Measurements from ENCODE around the gene PTPRU.

The PTPRU gene

GRCh38 chr1:29230204-29230552, 6.1 kb upstream of the PTPRU start:
- TF ChIP-seq ZNF341 (tag by site-specific recombination; IDR thresholded peaks at IDR 0.05; ENCODE audit: low read depth) (no peak), ZNF23 (tag by site-specific recombination; IDR thresholded peaks at IDR 0.05; ENCODE audit: borderline replicate concordance) (no peak), ZNF596 (tag by site-specific recombination; IDR thresholded peaks at IDR 0.05) (no peak), AEBP2 (tag by site-specific recombination; IDR thresholded peaks at IDR 0.05; ENCODE audit: borderline replicate concordance) (no peak), EGR2 (tag by site-specific recombination; IDR thresholded peaks at IDR 0.05; ENCODE audit: low read depth) (no peak), ZNF529 (tag by site-specific recombination; IDR thresholded peaks at IDR 0.05; ENCODE audit: insufficient replicate concordance) (no peak), ZNF677 (tag by site-specific recombination; IDR thresholded peaks at IDR 0.05) (no peak), ZBTB20 (tag by site-specific recombination; IDR thresholded peaks at IDR 0.05) (no peak)
- TF ChIP-seq, protein P1, sequence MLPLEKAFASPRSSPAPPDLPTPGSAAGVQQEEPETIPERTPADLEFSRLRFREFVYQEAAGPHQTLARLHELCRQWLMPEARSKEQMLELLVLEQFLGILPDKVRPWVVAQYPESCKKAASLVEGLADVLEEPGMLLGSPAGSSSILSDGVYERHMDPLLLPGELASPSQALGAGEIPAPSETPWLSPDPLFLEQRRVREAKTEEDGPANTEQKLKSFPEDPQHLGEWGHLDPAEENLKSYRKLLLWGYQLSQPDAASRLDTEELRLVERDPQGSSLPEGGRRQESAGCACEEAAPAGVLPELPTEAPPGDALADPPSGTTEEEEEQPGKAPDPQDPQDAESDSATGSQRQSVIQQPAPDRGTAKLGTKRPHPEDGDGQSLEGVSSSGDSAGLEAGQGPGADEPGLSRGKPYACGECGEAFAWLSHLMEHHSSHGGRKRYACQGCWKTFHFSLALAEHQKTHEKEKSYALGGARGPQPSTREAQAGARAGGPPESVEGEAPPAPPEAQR (tag by site-specific recombination; IDR thresholded peaks at IDR 0.05), result no peak

DNA sequence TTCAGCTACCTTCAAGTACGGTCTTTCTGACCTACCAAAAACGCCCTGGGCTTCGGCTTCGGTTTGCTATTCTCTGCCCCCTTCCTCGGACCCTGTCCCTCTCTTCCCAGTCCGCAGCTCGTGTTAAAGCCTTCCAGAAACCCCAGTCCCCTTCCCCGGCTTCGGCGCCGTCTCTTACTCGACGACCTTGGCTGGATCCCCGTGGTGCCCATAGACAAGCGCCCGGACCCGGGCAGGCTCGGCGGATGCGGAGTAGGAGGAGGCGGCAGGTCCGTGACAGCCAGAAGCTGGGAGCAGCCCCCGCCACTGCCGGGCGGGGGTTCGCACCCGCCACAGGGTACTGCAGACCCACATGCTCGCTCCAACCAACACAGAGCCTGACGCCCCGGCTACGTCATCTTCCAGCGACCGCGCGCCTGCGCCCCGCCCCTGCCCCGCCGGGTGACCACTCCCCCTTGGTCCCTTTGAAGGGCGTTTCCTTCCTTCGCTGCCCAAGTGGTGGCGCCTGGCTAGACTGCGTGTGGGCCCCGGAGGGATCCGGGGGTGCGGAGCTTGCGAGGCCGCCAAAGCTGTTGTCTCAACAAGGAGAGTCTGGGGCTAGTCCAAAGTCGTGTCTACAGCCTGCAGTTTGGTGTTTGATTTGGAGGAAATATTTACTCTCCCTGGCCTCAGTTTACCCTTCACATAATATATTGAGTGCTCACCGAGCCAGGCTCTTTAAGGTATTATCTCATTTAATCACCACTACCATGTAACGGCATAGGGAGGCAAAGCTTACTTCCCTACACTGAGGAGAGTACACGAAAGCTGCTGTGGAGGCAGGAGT, 5.6 kb upstream of the PTPRU start, which contains the start of gene MECR:
Gene MECR, minus strand, starts transcription at position 382 of the 826 bp plus-strand sequence. Its CDS starts 28 bp downstream, at position 354.
- Histone ChIP-seq H3K27ac (ENCODE audit: extremely low read depth, low read depth, low read length) (peak within 1 kb of the TSS; percentile 28; the same call in 1 of the 2 replicates), H3K4me1 (ENCODE audit: control insufficient read depth, insufficient read depth, low read length) (no peaks in the 10 kb centered on the region), H3K36me3 (ENCODE audit: control insufficient read depth in 2 of 2, insufficient read depth in 1 of 2, low read length in 2 of 2) (no peaks in the 10 kb centered on the region), H3K9me3 (ENCODE audit: control insufficient read depth, insufficient read depth, low read depth, low read length) (no peaks in the 10 kb centered on the region), H3K4me3 (ENCODE audit: low read depth, low read length) (peak within 1 kb of the TSS; percentile 74)
- ChIA-PET CTCF (interaction anchor here (0.7 to 1.0 kb wide), 5 partner anchors 16 to 881 kb away, joined by 3 to 4 read pairs (median 3); no protein-coding TSS in a partner anchor), POLR2A (interaction anchor here (1.4 to 1.7 kb wide), 3 partner anchors 12 to 50 kb away, joined by 5 to 7 read pairs (median 7); partner anchors contain the start of gene SRSF4)
- TF ChIP-seq SP3 (tag by site-specific recombination; IDR thresholded peaks at IDR 0.05) (peak; percentile 98), ZNF354C (tag by site-specific recombination; IDR thresholded peaks at IDR 0.05; ENCODE audit: borderline replicate concordance, low read depth) (no peak), ZNF10 (tag by site-specific recombination; IDR thresholded peaks at IDR 0.05) (no peak), ZIC2 (tag by site-specific recombination; IDR thresholded peaks at IDR 0.05) (no peak; the same call in 1 of the 2 replicates), ZNF362 (tag by site-specific recombination; IDR thresholded peaks at IDR 0.05) (no peak), ZSCAN30 (tag by site-specific recombination; IDR thresholded peaks at IDR 0.05) (peak; percentile 19; the same call in 1 of the 2 replicates), ZNF394 (tag by site-specific recombination; IDR thresholded peaks at IDR 0.05; ENCODE audit: borderline replicate concordance) (no peak), ZNF2 (tag by site-specific recombination; IDR thresholded peaks at IDR 0.05) (no peak), ZSCAN16 (tag by site-specific recombination; IDR thresholded peaks at IDR 0.05) (no peak), ZNF133 (tag by site-specific recombination; IDR thresholded peaks at IDR 0.05) (no peak), ZXDB (tag by site-specific recombination; IDR thresholded peaks at IDR 0.05) (0 out of 2 replicates have a peak, but pooled peaks have one; percentile 69), ZNF433 (tag by site-specific recombination; IDR thresholded peaks at IDR 0.05; ENCODE audit: low read depth) (no peak), ZNF169 (tag by site-specific recombination; IDR thresholded peaks at IDR 0.05) (no peak)
- TF ChIP-seq, protein P2, sequence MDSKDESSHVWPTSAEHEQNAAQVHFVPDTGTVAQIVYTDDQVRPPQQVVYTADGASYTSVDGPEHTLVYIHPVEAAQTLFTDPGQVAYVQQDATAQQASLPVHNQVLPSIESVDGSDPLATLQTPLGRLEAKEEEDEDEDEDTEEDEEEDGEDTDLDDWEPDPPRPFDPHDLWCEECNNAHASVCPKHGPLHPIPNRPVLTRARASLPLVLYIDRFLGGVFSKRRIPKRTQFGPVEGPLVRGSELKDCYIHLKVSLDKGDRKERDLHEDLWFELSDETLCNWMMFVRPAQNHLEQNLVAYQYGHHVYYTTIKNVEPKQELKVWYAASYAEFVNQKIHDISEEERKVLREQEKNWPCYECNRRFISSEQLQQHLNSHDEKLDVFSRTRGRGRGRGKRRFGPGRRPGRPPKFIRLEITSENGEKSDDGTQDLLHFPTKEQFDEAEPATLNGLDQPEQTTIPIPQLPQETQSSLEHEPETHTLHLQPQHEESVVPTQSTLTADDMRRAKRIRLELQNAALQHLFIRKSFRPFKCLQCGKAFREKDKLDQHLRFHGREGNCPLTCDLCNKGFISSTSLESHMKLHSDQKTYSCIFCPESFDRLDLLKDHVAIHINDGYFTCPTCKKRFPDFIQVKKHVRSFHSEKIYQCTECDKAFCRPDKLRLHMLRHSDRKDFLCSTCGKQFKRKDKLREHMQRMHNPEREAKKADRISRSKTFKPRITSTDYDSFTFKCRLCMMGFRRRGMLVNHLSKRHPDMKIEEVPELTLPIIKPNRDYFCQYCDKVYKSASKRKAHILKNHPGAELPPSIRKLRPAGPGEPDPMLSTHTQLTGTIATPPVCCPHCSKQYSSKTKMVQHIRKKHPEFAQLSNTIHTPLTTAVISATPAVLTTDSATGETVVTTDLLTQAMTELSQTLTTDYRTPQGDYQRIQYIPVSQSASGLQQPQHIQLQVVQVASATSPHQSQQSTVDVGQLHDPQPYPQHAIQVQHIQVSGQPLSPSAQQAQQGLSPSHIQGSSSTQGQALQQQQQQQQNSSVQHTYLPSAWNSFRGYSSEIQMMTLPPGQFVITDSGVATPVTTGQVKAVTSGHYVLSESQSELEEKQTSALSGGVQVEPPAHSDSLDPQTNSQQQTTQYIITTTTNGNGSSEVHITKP (tag by site-specific recombination; IDR thresholded peaks at IDR 0.05), result peak; percentile 80
- TF ChIP-seq, protein P3, sequence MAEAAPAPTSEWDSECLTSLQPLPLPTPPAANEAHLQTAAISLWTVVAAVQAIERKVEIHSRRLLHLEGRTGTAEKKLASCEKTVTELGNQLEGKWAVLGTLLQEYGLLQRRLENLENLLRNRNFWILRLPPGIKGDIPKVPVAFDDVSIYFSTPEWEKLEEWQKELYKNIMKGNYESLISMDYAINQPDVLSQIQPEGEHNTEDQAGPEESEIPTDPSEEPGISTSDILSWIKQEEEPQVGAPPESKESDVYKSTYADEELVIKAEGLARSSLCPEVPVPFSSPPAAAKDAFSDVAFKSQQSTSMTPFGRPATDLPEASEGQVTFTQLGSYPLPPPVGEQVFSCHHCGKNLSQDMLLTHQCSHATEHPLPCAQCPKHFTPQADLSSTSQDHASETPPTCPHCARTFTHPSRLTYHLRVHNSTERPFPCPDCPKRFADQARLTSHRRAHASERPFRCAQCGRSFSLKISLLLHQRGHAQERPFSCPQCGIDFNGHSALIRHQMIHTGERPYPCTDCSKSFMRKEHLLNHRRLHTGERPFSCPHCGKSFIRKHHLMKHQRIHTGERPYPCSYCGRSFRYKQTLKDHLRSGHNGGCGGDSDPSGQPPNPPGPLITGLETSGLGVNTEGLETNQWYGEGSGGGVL (tag by site-specific recombination; IDR thresholded peaks at IDR 0.05), result peak; percentile 83

More at GRCh38 chr1:29230204-29230552, 6.1 kb upstream of the PTPRU start:
- Histone ChIP-seq H3K4me3 (ENCODE audit: low read depth, low read length) (peak overlapping the region; percentile 74), H3K4me1 (ENCODE audit: control insufficient read depth, insufficient read depth, low read length) (no peaks in the 10 kb centered on the region), H3K36me3 (ENCODE audit: control insufficient read depth in 2 of 2, insufficient read depth in 1 of 2, low read length in 2 of 2) (peaks cover 0 to 2% of the 10 kb centered on the region in 2 experiments; a peak in 1 of 3 replicates), H3K27ac (ENCODE audit: extremely low read depth, low read depth, low read length) (no peak overlapping the region; the same call in 1 of the 2 replicates), H3K9me3 (ENCODE audit: control insufficient read depth, insufficient read depth, low read depth, low read length) (no peaks in the 10 kb centered on the region)
- POLR2A ChIA-PET, result interaction anchor here (0.7 to 1.7 kb wide), 4 partner anchors 11 to 648 kb away, joined by 3 to 7 read pairs (median 6); partner anchors contain the start of gene SRSF4
- CTCF ChIA-PET, result interaction anchor here (1.0 kb wide), 1 partner anchor 881 kb away, joined by 4 read pairs; no protein-coding TSS in a partner anchor
